GM18868 (cell line): ENCODE data around the gene RIMBP2.

Experiments
- ATAC-seq: cut with Tn5 transposase; IDR thresholded peaks from one replicate; pipeline ENCODE4 v1.9.1; 2021; ENCODE audit warnings: mild to moderate bottlenecking, moderate library complexity; ENCODE audit not compliant: unreplicated experiment

The RIMBP2 gene

DNA sequence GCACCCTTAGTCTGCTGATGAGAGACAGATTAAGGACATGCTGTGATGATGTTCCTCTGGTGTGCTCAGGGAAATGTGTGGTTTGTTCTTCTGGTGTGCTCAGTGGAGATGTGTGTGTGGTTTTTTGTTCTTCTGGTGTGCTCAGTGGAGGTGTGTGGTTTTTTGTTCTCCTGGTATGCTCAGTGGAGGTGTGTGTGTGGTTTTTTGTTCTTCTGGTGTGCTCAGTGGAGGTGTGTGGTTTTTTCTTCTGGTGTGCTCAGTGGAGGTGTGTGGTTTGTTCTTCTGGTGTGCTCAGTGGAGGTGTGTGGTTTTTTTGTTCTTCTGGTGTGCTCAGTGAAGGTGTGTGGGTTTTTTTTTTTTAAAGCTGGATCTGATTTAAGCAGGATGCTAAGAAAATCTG lies 363.0 kb downstream of the RIMBP2 start:
- no peak for ATAC-seq

DNA sequence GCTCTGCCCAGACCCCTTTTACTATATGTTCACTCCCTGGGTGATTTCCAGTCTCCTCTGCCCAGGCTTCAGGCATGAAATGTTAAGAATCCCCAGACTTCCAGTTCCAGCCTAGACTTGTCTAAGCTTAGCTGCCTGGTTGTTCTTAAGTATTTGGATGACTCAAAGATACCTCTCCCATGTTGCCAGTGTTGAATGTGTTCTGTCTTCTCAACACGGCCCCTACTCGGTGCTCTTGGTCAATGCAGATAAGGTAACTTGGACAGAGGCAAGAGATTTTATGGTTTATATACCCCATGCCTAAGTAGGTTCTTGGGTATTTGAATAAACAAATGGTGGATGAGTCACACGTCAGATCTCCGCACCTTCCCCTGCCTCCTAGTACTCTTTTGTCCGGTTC lies 364.8 kb downstream of the RIMBP2 start:
- no peak for ATAC-seq

DNA sequence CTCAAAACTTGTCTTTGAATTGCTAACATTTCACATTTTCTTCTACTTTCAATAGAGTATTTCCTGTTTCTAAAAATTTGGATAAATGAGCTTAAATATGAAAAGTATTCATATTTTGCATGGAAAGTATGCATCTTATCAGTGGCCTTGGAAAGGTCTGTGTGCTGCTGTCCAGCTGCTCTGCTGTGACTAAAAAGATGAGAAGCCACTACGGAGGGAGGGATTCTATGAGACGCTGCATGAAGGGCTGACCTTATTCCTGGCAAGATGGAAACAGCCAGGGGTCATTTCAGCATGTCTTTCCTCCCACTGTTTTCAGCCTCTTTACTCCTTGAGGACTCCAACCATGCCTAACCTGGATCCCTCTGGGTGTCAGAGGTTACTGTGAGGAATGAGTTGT lies 365.4 kb downstream of the RIMBP2 start:
- no peak for ATAC-seq

DNA sequence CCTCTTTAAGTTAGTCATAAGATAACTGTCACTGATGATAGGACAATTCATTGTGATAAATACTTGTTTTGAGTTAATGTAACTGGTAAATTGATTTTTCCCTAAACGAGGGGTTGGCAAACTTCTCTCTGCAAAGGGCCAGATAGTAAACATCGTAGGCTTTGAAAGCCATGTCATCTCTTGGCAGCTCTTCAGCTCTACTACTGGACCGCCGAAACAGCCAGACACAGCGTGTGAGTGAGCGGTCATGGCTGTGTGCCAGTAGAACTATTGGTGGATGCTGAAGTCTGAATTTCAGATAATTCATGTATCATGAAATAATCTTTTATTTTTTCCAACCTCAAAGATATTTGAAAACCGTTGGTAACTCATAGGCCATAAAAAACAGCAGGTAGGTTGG lies 368.5 kb downstream of the RIMBP2 start:
- no peak for ATAC-seq
